Transverse colon (tissue), 4 donors: Measurements from ENCODE around the gene STIM1. TPM values are rescaled to one million over a fixed set of nuclear protein-coding genes. Genes with fewer than 3 reads are reported as not detected.

Experiments used
- DNase-seq: peaks from one replicate; pipeline ENCODE4 v3.0.0-alpha.2; 2019
- H3K27ac ChIP-seq, 4 donors: fragments of 200-600 bp; sonication (generic); 2 replicates each; pipeline ENCODE4 v1.5.1; 2016 to 2018; ENCODE audit warnings: inconsistent platforms in 4 of 4
- H3K27me3 ChIP-seq: fragments of 200-600 bp; sonication (generic); 2 replicates; pipeline ENCODE4 v1.5.1; 2017; ENCODE audit warnings: inconsistent platforms
- H3K36me3 ChIP-seq, 4 donors: fragments of 200-600 bp; sonication (generic); 2 replicates each; pipeline ENCODE4 v1.5.1; 2017 to 2019; ENCODE audit warnings: inconsistent platforms in 4 of 4
- H3K4me1 ChIP-seq, 4 donors: fragments of 200-600 bp; sonication (generic); 2 replicates each; pipeline ENCODE4 v1.5.1; 2017 to 2020; ENCODE audit warnings: inconsistent platforms in 4 of 4
- H3K4me3 ChIP-seq, 4 donors: fragments of 200-600 bp; sonication (generic); 1 replicate in 1 of 4; 2 replicates in 3 of 4; pipeline versions ENCODE4 v1.5.1 to v1.6.1; 2017 to 2019; ENCODE audit warnings: inconsistent platforms in 4 of 4
- H3K9me3 ChIP-seq, 2 donors: fragments of 200-600 bp; sonication (generic); 2 replicates each; pipeline ENCODE4 v1.5.1; 2017 to 2019; ENCODE audit warnings: inconsistent platforms in 2 of 2
- EP300 ChIP-seq: sonication (generic); formaldehyde crosslinking; IDR thresholded peaks from one replicate; pipeline ENCODE4 v1.6.1; 2017; ENCODE audit warnings: antibody characterized with exemption, low read depth
- POLR2A ChIP-seq: fragments of 450-650 bp; IDR thresholded peaks from one replicate; pipeline ENCODE4 v1.6.1; 2016; ENCODE audit warnings: antibody characterized with exemption, mild to moderate bottlenecking, moderate library complexity
- POLR2AphosphoS5 ChIP-seq, 3 donors: sonication (generic); formaldehyde crosslinking; IDR thresholded peaks; one replicate each; pipeline ENCODE4 v1.6.1; 2016; ENCODE audit warnings: antibody characterized with exemption in 3 of 3
- WGBS, 2 donors: methylation state at CpG; one replicate each; pipeline ENCODE4 v1.1.5; 2018; ENCODE audit warnings: low coverage in 1 of 2; 5-methylcytosine and 5-hydroxymethylcytosine counted together
- in situ Hi-C, 4 donors: fragments of 200-750 bp; cut with MboI; loops; one replicate each; pipeline versions ENCODE4 v1.15.0 to v1.15.1; 2017; ENCODE audit warnings: low sequenced_read_pairs in 3 of 4, low pct_ligation_motif_present in 1 of 4, low pct_unique_long_range_greater_than_20kb in 1 of 4
- intact Hi-C: fragments of 100-400 bp; cut with DNase I; formaldehyde crosslinking; loops from one replicate; pipeline ENCODE4 v1.15.1; 2023; ENCODE audit warnings: low total_unique reads
- total RNA-seq, 4 donors: library from RNA; depleted of rRNA; stranded (reverse); fragments of >200 nt; gene quantifications; one replicate each; pipeline ENCODE4 v1.1.0, GENCODE V29; 2016
- TF ChIP-seq, protein P1 (sequence below), 5 experiments: fragments of 200-600 bp in 3 of 5; fragments of 450-650 bp in 2 of 5; sonication (generic) in 3 of 5; IDR thresholded peaks; 1 replicate in 2 of 5; 2 replicates in 3 of 5; pipeline ENCODE4 v1.5.1; 2016 to 2017; ENCODE audit warnings: antibody characterized with exemption in 5 of 5, inconsistent platforms in 3 of 5, mild to moderate bottlenecking in 2 of 5, moderate library complexity in 1 of 5

Gene STIM1
- total RNA-seq, 4 donors from 2014 or later, result 41.2 to 79.3 (median 48.0) TPM

DNA sequence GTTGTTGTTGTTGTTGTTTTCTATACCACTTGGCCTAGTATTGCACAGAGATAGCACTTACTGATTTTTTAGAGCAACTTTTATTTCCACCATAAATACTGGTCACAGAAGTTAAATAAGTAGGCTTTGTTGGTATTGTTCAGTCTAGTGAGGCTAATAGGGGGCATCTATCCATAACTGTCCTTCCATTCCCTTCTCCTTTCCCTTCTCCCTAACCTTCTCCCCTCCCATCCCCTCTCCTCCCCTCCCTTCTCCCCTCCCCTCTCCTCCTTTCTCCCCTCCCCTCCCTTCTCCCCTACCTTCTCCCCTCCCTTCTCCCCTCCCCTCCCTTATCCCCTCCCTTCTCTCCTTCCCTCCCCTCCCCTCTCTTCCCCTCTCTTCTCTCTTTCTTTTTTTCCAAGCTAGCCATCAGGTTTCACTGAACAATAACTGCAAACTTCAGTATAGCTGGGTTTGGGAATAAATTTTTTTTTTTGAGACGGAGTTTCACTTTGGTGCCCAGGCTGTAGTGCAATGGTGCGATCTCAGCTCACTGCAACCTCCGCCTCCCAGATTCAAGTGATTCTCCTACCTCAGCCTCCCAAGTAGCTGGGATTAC lies 56.5 kb downstream of the STIM1 start:
- no peak overlapping the region for H3K27ac ChIP-seq
- WGBS, 2 donors, result 93 to 98% methylated on average over 2 to 3 of the region's 3 CpGs
- no peaks in the 10 kb centered on the region for H3K27me3 ChIP-seq
- no peaks in the 10 kb centered on the region for H3K36me3 ChIP-seq
- intact Hi-C loops, result no loop called here
- H3K9me3 ChIP-seq, result no peaks in the 10 kb centered on the region
- in situ Hi-C loops, result no loop called here
- TF ChIP-seq, protein P1, sequence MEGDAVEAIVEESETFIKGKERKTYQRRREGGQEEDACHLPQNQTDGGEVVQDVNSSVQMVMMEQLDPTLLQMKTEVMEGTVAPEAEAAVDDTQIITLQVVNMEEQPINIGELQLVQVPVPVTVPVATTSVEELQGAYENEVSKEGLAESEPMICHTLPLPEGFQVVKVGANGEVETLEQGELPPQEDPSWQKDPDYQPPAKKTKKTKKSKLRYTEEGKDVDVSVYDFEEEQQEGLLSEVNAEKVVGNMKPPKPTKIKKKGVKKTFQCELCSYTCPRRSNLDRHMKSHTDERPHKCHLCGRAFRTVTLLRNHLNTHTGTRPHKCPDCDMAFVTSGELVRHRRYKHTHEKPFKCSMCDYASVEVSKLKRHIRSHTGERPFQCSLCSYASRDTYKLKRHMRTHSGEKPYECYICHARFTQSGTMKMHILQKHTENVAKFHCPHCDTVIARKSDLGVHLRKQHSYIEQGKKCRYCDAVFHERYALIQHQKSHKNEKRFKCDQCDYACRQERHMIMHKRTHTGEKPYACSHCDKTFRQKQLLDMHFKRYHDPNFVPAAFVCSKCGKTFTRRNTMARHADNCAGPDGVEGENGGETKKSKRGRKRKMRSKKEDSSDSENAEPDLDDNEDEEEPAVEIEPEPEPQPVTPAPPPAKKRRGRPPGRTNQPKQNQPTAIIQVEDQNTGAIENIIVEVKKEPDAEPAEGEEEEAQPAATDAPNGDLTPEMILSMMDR (IDR thresholded peaks at IDR 0.05), result no peak
- TF ChIP-seq EP300 (no peak), POLR2AphosphoS5 (IDR thresholded peaks at IDR 0.05) (no peak), POLR2A (no peak)
- no peak overlapping the region for H3K4me3 ChIP-seq
- peaks cover 0 to 29% (median 11%) of the 10 kb centered on the region in 4 donors for H3K4me1 ChIP-seq
- no peak for DNase-seq

- H3K27ac ChIP-seq, result no peak overlapping the region
- in situ Hi-C loops (no loop called here), intact Hi-C loops (loop anchor here (1.0 kb wide), 1 partner anchor 48 kb away; no protein-coding TSS in a partner anchor)
- DNase-seq, result no peak
- H3K36me3 ChIP-seq, result no peaks in the 10 kb centered on the region
- H3K27me3 ChIP-seq, result no peaks in the 10 kb centered on the region
- 87 to 89% methylated on average over 5 of the region's 5 CpGs for WGBS, 2 donors
- H3K9me3 ChIP-seq, result no peaks in the 10 kb centered on the region
- peaks cover 0 to 40% (median 11%) of the 10 kb centered on the region in 4 donors for H3K4me1 ChIP-seq
- TF ChIP-seq, protein P1 (IDR thresholded peaks at IDR 0.05), result no peak
- no peak for TF ChIP-seq EP300
- TF ChIP-seq POLR2AphosphoS5 (IDR thresholded peaks at IDR 0.05), result no peak
- no peak for TF ChIP-seq POLR2A
- no peak overlapping the region for H3K4me3 ChIP-seq
Observed at GRCh38 chr11:3913921-3914320, 58.5 kb downstream of the STIM1 start.

GRCh38 chr11:3914805-3915204 lies 59.3 kb downstream of the STIM1 start:
- no peak for DNase-seq
- H3K27me3 ChIP-seq, result no peaks in the 10 kb centered on the region
- no peaks in the 10 kb centered on the region for H3K36me3 ChIP-seq
- intact Hi-C loops, result no loop called here
- WGBS, 2 donors, result 18 to 24% methylated on average over 1 of the region's 1 CpG
- no peak overlapping the region for H3K4me3 ChIP-seq
- no peaks in the 10 kb centered on the region for H3K9me3 ChIP-seq
- no peak overlapping the region for H3K27ac ChIP-seq
- H3K4me1 ChIP-seq, result peaks cover 0 to 46% (median 14%) of the 10 kb centered on the region in 4 donors
- TF ChIP-seq POLR2AphosphoS5 (IDR thresholded peaks at IDR 0.05), result no peak
- TF ChIP-seq, protein P1 (IDR thresholded peaks at IDR 0.05), result no peak
- in situ Hi-C loops, result no loop called here

GRCh38 chr11:3916962-3917361 lies 61.5 kb downstream of the STIM1 start:
- H3K9me3 ChIP-seq, result no peaks in the 10 kb centered on the region
- TF ChIP-seq EP300, result no peak
- TF ChIP-seq POLR2AphosphoS5 (IDR thresholded peaks at IDR 0.05), result no peak
- no peak for TF ChIP-seq POLR2A
- TF ChIP-seq, protein P1 (IDR thresholded peaks at IDR 0.05), result no peak
- H3K36me3 ChIP-seq, result no peaks in the 10 kb centered on the region
- H3K27me3 ChIP-seq, result no peaks in the 10 kb centered on the region
- peaks cover 0 to 50% (median 21%) of the 10 kb centered on the region in 4 donors for H3K4me1 ChIP-seq
- no peak overlapping the region for H3K4me3 ChIP-seq
- intact Hi-C loops, result no loop called here
- WGBS, 2 donors, result 17 to 54% methylated on average over 1 to 3 of the region's 3 CpGs
- peak overlapping the region in 2 of 4 donors; percentile 40 to 64 for H3K27ac ChIP-seq
- DNase-seq, result peak; percentile 39
- in situ Hi-C loops, result no loop called here
